Keratinocyte (primary cell): ENCODE measurements around the gene KCNIP3.

ENCODE experiments used
- EZH2 ChIP-seq: IDR thresholded peaks from one replicate; pipeline ENCODE4 v1.6.1; 2012; ENCODE audit warnings: inconsistent platforms, mild to moderate bottlenecking, low read length, moderate library complexity
- TF ChIP-seq, protein P1 (sequence below), 3 experiments: IDR thresholded peaks in 1 of 3; conservative IDR thresholded peaks in 1 of 3; optimal IDR thresholded peaks in 1 of 3; 2 replicates in 2 of 3; 3 replicates in 1 of 3; pipeline versions ENCODE3 to v1.5.1; 2011; ENCODE audit warnings: low read length in 3 of 3, mild to moderate bottlenecking in 3 of 3, moderate library complexity in 2 of 3, control low read depth in 1 of 3, inconsistent platforms in 1 of 3; ENCODE audit not compliant: insufficient read depth in 2 of 3; ENCODE audit errors: extremely low read depth in 1 of 3

DNA sequence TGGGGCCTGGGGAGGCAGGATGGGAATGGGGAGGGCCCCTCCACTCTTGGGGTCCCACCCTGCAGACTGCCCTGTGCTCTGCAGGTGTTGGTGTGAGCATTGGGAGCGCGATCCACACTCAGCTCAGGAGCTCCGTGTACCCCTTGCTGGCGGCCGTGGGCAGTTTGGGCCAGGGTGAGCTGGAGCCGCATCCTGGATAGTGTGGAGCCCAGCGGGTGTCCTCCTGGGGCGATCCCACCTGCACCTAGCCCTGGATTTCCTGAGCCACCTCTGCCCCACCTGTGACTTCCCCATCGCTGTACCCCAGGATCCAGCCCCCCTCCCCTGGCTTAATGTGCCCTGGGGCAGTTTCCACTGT, 20.3 kb upstream of the KCNIP3 start:
- TF ChIP-seq, protein P1, sequence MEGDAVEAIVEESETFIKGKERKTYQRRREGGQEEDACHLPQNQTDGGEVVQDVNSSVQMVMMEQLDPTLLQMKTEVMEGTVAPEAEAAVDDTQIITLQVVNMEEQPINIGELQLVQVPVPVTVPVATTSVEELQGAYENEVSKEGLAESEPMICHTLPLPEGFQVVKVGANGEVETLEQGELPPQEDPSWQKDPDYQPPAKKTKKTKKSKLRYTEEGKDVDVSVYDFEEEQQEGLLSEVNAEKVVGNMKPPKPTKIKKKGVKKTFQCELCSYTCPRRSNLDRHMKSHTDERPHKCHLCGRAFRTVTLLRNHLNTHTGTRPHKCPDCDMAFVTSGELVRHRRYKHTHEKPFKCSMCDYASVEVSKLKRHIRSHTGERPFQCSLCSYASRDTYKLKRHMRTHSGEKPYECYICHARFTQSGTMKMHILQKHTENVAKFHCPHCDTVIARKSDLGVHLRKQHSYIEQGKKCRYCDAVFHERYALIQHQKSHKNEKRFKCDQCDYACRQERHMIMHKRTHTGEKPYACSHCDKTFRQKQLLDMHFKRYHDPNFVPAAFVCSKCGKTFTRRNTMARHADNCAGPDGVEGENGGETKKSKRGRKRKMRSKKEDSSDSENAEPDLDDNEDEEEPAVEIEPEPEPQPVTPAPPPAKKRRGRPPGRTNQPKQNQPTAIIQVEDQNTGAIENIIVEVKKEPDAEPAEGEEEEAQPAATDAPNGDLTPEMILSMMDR (optimal IDR thresholded peaks at IDR 0.05 in 1 of 3, IDR thresholded peaks at IDR 0.05 in 1 of 3, conservative IDR thresholded peaks at IDR 0.05 in 1 of 3; ENCODE audit: extremely low read depth in 1 of 3, insufficient read depth in 2 of 3, low read length in 3 of 3): no peak
- TF ChIP-seq EZH2: no peak
